ENCODE measurements around the gene CCDC137.

CCDC137 gene

GRCh38 chr17:81702934-81703746, 36.6 kb downstream of the CCDC137 start, which contains the start of gene MRPL12 (continued):
- TF ChIP-seq ZNF2 (tag by site-specific recombination; IDR thresholded peaks at IDR 0.05) (no peak; the same call in 1 of the 2 replicates), ZBTB20 (tag by site-specific recombination; IDR thresholded peaks at IDR 0.05) (peak; percentile 45; the same call in 1 of the 2 replicates), BCL11B (tag by site-specific recombination; IDR thresholded peaks at IDR 0.05; ENCODE audit: low read depth) (peak; percentile 68; the same call in 1 of the 2 replicates), ZNF76 (tag by site-specific recombination; IDR thresholded peaks at IDR 0.05; ENCODE audit: borderline replicate concordance, low read depth) (peak; percentile 96), ZNF664 (tag by site-specific recombination; IDR thresholded peaks at IDR 0.05) (0 out of 2 replicates have a peak, but pooled peaks have one; percentile 12), ZNF324 (tag by site-specific recombination; IDR thresholded peaks at IDR 0.05) (peak; percentile 91), YY2 (tag by site-specific recombination; IDR thresholded peaks at IDR 0.05) (peak; percentile 81), SCRT1 (tag by site-specific recombination; IDR thresholded peaks at IDR 0.05; ENCODE audit: borderline replicate concordance) (no peak), ZBTB48 (tag by site-specific recombination; IDR thresholded peaks at IDR 0.05) (peak; percentile 67), ZNF561 (tag by site-specific recombination; IDR thresholded peaks at IDR 0.05; ENCODE audit: borderline replicate concordance) (peak; percentile 41; the same call in 1 of the 2 replicates), ZSCAN18 (tag by site-specific recombination; IDR thresholded peaks at IDR 0.05) (peak; percentile 80; the same call in 1 of the 2 replicates), ZBTB17 (tag by site-specific recombination; IDR thresholded peaks at IDR 0.05) (peak; percentile 65; the same call in 1 of the 2 replicates), KLF8 (tag by site-specific recombination; IDR thresholded peaks at IDR 0.05) (peak; percentile 75; the same call in 1 of the 2 replicates), PBX3 (CRISPR knock-in tag; IDR thresholded peaks at IDR 0.05) (peak; percentile 74; the same call in 1 of the 2 replicates), ZNF621 (tag by site-specific recombination; IDR thresholded peaks at IDR 0.05) (no peak), ZEB2 (tag by site-specific recombination; IDR thresholded peaks at IDR 0.05) (peak; percentile 83), ZNF341 (tag by site-specific recombination; IDR thresholded peaks at IDR 0.05; ENCODE audit: low read depth) (no peak), KLF16 (tag by site-specific recombination; IDR thresholded peaks at IDR 0.05) (peak; percentile 79), ZNF623 (tag by site-specific recombination; IDR thresholded peaks at IDR 0.05) (no peak)
- TF ChIP-seq, protein P1, sequence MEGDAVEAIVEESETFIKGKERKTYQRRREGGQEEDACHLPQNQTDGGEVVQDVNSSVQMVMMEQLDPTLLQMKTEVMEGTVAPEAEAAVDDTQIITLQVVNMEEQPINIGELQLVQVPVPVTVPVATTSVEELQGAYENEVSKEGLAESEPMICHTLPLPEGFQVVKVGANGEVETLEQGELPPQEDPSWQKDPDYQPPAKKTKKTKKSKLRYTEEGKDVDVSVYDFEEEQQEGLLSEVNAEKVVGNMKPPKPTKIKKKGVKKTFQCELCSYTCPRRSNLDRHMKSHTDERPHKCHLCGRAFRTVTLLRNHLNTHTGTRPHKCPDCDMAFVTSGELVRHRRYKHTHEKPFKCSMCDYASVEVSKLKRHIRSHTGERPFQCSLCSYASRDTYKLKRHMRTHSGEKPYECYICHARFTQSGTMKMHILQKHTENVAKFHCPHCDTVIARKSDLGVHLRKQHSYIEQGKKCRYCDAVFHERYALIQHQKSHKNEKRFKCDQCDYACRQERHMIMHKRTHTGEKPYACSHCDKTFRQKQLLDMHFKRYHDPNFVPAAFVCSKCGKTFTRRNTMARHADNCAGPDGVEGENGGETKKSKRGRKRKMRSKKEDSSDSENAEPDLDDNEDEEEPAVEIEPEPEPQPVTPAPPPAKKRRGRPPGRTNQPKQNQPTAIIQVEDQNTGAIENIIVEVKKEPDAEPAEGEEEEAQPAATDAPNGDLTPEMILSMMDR (tag by site-specific recombination; IDR thresholded peaks at IDR 0.05), result peak; percentile 77
- TF ChIP-seq, protein P2, sequence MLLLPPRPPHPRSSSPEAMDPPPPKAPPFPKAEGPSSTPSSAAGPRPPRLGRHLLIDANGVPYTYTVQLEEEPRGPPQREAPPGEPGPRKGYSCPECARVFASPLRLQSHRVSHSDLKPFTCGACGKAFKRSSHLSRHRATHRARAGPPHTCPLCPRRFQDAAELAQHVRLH (tag by site-specific recombination; IDR thresholded peaks at IDR 0.05), result 0 out of 2 replicates have a peak, but pooled peaks have one; percentile 38
- TF ChIP-seq, protein P3, sequence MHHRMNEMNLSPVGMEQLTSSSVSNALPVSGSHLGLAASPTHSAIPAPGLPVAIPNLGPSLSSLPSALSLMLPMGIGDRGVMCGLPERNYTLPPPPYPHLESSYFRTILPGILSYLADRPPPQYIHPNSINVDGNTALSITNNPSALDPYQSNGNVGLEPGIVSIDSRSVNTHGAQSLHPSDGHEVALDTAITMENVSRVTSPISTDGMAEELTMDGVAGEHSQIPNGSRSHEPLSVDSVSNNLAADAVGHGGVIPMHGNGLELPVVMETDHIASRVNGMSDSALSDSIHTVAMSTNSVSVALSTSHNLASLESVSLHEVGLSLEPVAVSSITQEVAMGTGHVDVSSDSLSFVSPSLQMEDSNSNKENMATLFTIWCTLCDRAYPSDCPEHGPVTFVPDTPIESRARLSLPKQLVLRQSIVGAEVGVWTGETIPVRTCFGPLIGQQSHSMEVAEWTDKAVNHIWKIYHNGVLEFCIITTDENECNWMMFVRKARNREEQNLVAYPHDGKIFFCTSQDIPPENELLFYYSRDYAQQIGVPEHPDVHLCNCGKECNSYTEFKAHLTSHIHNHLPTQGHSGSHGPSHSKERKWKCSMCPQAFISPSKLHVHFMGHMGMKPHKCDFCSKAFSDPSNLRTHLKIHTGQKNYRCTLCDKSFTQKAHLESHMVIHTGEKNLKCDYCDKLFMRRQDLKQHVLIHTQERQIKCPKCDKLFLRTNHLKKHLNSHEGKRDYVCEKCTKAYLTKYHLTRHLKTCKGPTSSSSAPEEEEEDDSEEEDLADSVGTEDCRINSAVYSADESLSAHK (tag by site-specific recombination; IDR thresholded peaks at IDR 0.05), result peak; percentile 53; the same call in 1 of the 2 replicates
- TF ChIP-seq, protein P4, sequence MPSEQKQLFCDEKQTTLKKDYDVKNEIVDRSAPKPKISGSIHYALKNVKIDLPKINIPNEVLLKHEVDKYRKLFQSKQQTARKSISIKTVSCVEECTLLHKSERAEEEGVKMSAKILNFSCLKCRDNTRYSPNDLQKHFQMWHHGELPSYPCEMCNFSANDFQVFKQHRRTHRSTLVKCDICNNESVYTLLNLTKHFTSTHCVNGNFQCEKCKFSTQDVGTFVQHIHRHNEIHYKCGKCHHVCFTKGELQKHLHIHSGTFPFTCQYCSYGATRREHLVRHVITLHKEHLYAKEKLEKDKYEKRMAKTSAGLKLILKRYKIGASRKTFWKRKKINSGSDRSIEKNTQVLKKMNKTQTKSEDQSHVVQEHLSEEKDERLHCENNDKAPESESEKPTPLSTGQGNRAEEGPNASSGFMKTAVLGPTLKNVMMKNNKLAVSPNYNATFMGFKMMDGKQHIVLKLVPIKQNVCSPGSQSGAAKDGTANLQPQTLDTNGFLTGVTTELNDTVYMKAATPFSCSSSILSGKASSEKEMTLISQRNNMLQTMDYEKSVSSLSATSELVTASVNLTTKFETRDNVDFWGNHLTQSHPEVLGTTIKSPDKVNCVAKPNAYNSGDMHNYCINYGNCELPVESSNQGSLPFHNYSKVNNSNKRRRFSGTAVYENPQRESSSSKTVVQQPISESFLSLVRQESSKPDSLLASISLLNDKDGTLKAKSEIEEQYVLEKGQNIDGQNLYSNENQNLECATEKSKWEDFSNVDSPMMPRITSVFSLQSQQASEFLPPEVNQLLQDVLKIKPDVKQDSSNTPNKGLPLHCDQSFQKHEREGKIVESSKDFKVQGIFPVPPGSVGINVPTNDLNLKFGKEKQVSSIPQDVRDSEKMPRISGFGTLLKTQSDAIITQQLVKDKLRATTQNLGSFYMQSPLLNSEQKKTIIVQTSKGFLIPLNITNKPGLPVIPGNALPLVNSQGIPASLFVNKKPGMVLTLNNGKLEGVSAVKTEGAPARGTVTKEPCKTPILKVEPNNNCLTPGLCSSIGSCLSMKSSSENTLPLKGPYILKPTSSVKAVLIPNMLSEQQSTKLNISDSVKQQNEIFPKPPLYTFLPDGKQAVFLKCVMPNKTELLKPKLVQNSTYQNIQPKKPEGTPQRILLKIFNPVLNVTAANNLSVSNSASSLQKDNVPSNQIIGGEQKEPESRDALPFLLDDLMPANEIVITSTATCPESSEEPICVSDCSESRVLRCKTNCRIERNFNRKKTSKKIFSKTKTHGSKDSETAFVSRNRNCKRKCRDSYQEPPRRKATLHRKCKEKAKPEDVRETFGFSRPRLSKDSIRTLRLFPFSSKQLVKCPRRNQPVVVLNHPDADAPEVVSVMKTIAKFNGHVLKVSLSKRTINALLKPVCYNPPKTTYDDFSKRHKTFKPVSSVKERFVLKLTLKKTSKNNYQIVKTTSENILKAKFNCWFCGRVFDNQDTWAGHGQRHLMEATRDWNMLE (tag by site-specific recombination; conservative IDR thresholded peaks at IDR 0.05; ENCODE audit: low read depth), result 0 out of 2 replicates have a peak, but pooled peaks have one; percentile 45
- TF ChIP-seq, protein P5, sequence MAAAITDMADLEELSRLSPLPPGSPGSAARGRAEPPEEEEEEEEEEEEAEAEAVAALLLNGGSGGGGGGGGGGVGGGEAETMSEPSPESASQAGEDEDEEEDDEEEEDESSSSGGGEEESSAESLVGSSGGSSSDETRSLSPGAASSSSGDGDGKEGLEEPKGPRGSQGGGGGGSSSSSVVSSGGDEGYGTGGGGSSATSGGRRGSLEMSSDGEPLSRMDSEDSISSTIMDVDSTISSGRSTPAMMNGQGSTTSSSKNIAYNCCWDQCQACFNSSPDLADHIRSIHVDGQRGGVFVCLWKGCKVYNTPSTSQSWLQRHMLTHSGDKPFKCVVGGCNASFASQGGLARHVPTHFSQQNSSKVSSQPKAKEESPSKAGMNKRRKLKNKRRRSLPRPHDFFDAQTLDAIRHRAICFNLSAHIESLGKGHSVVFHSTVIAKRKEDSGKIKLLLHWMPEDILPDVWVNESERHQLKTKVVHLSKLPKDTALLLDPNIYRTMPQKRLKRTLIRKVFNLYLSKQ (tag by site-specific recombination; IDR thresholded peaks at IDR 0.05; ENCODE audit: borderline replicate concordance), result no peak

Data from HEK293 (cell line).